NOMO-1 (cell line): ENCODE measurements around the gene MTG2.

Experiments
- DNase-seq, 2 experiments: peaks; one replicate each; lab custom pipeline; 2025; ENCODE audit not compliant: unreplicated experiment in 2 of 2; lab: John Stamatoyannopoulos, UW

Gene MTG2

DNA sequence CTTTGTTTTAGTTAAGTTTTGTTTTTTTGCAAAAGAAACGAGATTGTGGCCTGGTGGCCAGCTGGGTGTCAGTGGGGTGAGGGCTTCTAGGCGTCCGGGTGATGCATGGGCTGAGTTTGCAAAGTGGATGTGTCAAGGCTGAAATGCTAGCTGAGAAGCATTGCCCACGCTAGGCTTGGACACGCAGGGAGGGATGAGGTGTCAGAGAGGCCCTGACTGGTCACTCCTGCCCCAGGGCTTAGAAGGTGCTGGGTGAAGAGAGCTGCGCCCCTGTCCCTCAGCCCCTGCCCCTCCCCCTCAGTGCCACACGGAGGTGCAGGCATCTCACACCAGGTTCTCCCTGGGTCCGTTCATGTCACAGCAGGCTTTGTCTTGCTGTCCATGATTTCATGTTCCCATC, 63.6 kb downstream of the MTG2 start:
- no peak for DNase-seq

DNA sequence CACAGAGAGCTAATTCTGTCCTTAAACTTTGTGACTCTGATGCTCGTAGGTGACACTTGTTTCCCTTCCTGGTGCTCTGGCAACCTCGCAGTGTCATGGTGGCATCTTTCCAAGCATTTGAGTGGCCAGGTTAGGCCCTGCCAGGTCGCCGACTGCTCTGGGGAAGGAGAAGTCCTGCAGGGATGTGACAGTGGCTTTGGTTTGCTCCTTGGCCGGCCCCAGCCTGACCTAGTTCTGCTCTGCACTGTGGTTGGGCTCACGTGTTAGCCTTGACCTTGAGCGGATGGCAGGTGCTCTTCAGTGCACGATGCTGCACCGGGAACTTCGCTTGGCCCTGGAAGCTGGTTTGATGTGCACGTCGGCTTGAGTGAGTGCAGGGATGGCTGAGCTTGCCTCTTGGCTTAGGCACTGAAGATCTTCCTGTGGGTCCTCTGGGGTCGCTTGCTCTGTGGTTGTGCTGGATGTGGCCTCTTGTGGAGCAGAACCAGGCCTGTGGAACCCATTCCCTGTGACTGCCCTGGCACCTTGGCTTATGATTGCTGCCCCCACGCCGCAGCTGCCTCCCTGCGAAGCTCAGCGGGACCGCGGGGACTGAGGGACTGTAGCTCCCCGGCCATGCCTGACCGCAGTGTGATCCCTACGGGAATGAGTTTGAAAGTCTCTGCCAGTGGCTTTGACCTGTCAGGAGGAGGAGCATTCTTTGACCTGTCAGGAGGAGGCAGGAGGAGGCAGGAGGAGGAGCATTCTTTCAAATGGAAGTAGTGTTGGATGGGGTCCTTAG, 64.2 kb downstream of the MTG2 start:
- no peak for DNase-seq

DNA sequence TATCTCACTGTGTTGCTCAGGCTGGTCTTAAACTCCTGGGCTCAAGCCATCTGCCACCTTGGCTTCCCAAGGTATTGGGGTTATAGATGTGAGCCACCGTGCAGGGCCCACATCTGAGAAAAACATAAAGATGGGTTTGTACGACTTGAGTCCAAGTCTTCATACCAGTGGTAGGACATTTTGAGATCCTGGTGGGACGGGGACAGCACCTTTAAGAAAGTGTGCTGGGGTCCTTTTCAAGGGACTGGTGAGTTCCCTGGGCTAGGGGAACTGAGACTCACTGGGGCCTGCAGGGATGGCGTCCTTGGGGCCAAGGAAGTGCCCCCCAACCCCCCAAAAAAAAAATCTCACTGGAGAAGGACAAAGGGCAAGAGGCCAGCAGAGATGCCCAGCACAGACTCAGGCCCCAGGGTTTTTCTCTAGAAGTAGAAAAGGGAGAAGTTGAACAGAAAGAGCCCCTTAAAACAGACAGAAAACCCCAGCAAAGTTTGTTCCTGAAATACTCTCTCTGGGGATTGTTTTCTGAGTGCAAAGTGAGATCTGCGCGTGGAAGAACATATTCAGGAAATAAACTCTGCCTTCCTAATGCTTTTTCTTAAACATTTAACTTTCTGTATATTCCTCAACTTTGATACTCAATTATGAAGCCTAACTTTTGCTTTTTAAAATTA, 66.2 kb downstream of the MTG2 start:
- DNase-seq = no peak

DNA sequence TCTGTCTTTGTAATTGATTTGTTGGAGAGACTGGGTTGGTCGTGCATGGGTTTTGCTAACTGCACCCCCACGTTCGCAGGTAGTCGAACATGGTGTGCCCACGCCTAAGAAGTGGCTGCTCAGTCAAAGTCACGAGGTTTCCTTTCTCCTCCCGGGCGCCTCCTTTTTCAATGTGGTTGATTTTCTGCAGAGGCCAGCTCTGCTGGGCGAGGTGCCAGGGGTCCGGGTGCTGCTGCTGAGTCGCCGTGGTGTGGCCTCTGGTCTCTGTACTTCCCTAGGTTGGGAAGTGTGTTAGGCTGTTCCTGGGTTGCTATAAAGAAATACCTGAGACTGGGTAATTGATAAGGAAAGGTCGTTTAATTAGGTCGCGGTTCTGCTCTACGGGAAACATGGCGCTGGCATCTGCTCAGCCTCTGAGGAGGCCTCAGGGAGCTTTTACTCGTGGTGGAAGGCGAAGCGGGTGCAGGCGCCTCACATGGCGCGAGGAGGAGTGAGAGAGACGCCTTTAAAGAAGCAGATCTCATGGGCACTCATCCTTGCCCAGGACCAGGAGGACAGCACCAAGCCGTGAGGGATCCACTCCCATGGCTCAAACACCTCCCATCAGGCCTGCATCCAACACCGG, 69.6 kb downstream of the MTG2 start:
- DNase-seq = no peak
